ENCODE data around the gene KIRREL3.
A peak's percentile ranks its signal among the peaks of the same experiment; 100 is the strongest.

Gene KIRREL3

DNA sequence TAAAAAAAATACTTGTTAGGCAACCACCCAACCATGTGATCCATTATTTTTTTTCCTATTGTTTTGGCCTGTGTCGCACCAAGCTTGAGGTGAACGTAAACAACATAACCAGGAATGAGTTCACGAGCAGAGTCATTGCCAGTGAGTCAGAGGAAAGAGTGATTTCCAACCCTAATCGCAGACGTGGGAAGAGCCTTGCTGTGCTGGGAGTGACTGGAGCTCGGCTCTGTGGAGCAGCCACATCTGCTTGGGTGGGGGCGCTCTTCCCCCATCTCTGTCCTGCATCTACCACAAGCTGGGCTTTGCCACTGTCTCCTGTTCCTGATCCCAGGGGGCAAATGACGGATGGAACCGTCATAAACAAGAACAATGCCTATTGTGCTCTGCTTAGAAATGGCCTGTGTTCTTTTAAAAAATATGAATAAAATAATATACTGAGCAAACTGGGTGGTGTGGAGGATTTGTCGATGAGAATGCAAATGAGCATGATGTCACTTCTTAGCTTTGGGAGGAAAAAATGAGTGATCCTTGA is 210.0 kb downstream of the KIRREL3 start:
- peak; percentile 80 for DNase-seq (ENCODE audit: low spot score)

GRCh38 chr11:126782810-126783209 is 217.8 kb downstream of the KIRREL3 start:
- no peak for DNase-seq (ENCODE audit: low spot score)

GRCh38 chr11:126781942-126782341 is 218.6 kb downstream of the KIRREL3 start:
- no peak for DNase-seq (ENCODE audit: low spot score)

GRCh38 chr11:126776119-126776518 is 224.5 kb downstream of the KIRREL3 start:
- no peak for DNase-seq (ENCODE audit: low spot score)

DNA sequence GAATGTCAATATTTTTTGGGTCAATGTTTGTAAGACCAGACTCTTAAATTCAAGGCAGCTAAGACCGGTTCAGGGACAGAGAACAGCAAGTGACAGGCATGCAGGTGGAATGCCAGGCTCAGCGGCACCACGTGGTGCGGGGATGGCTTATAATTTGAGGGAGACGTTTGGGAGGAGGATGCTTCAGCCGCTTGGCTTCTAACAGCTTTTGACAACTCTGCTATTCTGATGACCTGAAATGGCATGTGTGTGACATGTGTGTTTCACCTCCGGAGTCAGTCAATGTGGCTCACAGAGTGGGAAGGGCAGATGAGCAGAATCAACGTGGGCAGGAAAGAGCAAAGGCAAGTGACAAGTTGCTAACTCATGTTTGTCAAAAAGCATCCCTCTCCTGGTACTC is 228.3 kb downstream of the KIRREL3 start:
- no peak for DNase-seq (ENCODE audit: low spot score)

DNA sequence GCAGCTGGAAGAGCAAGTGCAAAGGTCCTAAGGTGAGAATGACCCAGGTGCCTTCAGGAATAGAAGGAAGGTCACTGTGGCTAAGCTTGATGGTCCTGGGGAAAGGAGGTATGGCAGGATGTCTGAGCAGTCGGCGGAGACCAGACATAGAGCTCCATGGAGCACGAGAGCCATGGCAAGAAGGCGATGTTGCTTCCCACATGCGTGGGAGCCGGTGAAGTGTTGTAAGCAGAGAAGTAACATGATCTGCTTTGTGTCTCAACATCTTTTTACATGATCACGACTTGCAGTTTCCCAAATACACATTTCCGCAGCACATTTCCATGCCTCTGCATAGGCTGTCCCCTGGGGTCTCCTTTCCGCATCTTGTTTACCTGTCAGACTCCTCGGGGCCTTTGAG is 231.9 kb downstream of the KIRREL3 start:
- DNase-seq (ENCODE audit: low spot score), result no peak

- DNase-seq (ENCODE audit: low spot score), result no peak
Measured at GRCh38 chr11:126766440-126766839, 234.1 kb downstream of the KIRREL3 start.

DNA sequence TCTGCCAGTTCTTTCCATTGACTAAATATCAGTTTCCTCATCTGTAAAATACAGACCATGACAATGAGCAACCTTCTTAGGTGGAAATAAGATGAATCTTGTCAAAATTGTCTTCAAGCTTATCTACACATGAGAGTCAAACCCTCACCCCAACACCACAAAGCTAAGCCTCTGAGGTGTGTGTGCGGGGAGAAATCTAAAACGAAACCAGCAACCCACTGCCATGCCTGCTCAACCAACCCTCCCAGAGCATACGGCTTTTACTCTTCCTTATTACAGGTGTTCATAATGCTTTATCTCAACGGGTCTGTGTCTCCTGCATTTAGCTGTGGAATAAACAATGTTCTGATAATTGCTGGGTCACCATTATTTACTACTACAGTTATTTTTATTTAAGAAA is 235.4 kb downstream of the KIRREL3 start:
- DNase-seq (ENCODE audit: low spot score), result no peak

- DNase-seq (ENCODE audit: low spot score), result peak; percentile 23
Measured at GRCh38 chr11:126764231-126764630, 236.3 kb downstream of the KIRREL3 start.

GRCh38 chr11:126756855-126757254 is 243.7 kb downstream of the KIRREL3 start:
- no peak for DNase-seq (ENCODE audit: low spot score)

DNA sequence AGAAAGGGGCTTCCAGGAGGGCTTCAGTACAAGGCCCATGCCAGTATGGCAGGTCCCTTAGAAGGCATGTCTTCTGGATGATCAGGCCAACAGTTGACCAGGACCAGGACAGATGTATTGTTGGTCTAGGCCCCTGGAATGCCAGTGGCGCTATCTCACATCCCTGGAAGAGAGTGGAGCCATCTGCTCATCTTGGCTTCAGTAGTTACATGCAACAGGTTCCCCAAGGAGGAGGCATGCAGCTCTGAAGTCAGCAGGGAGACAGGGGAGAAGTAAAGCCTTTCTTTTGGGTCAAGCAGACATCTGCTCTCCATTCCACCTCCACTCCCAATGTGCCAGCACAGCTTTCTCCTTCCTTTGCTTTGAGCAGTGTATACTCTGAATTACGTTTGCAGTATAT is 244.1 kb downstream of the KIRREL3 start:
- DNase-seq (ENCODE audit: low spot score), result no peak

DNA sequence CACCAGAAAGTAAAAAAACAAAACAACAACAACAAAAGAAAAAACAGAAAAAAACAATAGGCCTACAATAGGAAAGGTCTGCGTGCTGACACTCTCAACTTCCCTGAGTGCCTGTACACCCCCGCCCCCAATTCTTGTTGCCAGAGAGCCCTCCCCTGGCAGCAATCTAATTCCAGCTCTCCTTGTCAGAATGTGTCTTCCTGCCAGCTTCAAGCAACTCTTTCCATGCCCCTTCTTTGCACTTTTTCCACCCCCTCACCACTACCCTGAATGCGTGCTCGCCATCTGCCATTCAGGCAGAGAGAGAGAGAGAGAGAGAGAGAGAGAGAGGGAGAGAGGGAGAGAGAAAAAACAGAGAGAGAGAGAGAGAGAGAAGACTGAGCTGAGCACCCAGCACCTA is 245.0 kb downstream of the KIRREL3 start:
- DNase-seq (ENCODE audit: low spot score), result no peak

GRCh38 chr11:126754591-126755426 is 245.8 kb downstream of the KIRREL3 start:
- DNase-seq (ENCODE audit: low spot score), result no peak

DNA sequence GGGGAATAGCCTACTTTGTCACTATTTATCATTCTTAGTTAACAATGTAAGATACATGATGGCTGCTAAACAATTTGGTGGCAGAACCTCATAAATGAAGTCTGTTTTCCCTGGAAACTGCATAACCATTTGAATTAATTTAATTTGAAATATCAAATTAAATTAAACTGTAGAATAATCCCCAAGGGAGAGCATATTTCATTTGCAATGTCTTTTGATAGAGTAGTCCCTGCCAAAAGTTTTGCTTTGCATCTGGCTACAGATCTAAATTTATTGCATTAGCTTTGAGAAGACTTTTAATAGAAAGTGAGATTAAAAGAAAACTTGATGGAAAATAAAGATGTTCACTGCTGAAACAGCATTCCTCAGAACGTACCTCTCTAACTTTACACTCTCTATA is 246.6 kb downstream of the KIRREL3 start:
- no peak for DNase-seq (ENCODE audit: low spot score)

GRCh38 chr11:126751242-126751641 is 249.3 kb downstream of the KIRREL3 start:
- no peak for DNase-seq (ENCODE audit: low spot score)

- DNase-seq (ENCODE audit: low spot score), result no peak
Measured at GRCh38 chr11:126748793-126749192, 251.8 kb downstream of the KIRREL3 start.

DNA sequence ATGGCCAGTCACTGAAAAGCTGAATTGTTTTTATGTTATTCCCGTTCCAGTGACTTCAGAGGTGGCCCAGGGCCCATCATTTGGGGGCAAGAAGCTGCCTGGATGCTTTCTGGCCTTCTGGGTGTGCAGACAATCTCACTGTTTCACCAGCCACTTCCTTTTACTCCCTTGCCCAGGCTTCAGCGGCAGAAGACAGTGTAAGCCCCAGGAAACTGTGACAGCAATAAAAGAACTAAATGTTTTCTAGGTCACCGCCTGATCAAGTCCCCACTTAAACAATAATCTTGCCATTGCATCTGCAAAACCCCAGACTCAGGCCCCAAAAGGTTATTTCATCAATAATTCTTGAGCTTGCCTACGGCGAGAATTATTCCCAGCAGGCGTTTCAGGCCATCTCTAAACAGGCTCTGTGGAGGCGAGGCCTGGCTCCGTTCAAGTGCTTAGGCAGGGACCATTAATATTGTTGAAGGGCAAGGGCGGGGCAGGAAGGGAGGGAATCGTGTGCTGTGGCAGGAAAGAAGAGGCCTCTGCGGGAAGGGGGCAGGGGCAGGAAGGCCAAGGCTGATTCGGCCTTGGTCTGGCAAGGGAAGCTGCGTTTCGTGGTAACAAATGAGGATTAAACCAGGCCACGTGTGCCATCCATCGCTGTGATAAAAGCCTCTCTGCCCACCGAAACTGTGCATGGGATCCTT is 252.3 kb downstream of the KIRREL3 start:
- no peak for DNase-seq (ENCODE audit: low spot score)

- no peak for DNase-seq (ENCODE audit: low spot score)
Measured at GRCh38 chr11:126747315-126747714, 253.3 kb downstream of the KIRREL3 start.

DNA sequence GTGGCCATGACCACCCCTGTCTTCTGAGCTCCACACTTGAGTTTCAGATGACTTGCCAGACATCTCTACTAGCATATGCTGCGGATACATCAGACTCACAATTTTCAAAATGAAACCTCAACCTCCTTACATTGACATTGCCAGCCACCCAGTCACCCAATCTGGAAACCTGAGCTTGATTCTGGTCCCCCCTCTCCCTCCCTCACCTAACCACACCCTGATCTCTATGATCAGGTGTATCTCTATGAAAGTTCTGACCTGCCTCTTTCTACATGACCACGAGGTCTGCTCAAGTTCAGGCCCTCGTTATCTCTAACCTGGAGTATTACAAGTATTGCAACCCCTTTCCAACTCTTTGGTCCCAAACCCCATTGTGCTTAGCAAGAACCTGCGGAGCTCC is 254.1 kb downstream of the KIRREL3 start:
- no peak for DNase-seq (ENCODE audit: low spot score)

DNA sequence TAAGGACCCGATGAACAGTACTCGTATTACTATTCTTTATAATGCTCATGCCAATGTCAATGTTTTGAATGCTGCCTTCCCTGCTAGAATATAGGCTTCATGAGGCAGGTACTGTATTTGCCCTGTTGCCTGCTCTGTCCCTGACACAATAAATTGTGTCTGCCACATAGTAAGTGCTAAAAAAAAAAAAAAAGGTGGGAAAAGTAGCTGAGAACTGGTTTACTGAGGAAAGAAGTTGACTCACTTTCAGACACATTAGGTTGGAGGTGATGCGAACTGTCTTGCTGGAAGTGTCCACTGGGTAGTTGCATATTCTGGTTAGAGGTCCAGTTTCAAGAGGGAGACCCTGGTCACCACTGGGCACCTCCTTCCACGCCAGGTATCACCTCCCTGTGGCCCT is 255.9 kb downstream of the KIRREL3 start:
- DNase-seq (ENCODE audit: low spot score), result no peak

- peak; percentile 45 for DNase-seq (ENCODE audit: low spot score)
Measured at GRCh38 chr11:126743628-126744027, 256.9 kb downstream of the KIRREL3 start.

GRCh38 chr11:126742582-126742981 is 258.0 kb downstream of the KIRREL3 start:
- DNase-seq (ENCODE audit: low spot score), result no peak

GRCh38 chr11:126740846-126741245 is 259.7 kb downstream of the KIRREL3 start:
- no peak for DNase-seq (ENCODE audit: low spot score)

Measured in kidney tubule cell (primary cell).